22Rv1 (cell line): ENCODE measurements around the gene ENPP6.
"Not testable (repeated sequence)": the region's sequence is repeated elsewhere in the genome, so short reads cannot be mapped to it uniquely, and the experiment has no call there.

Experiments used
- H3K27ac ChIP-seq: fragments of 450-650 bp; 2 replicates; pipeline ENCODE4 v1.5.1; 2017
- ZFX ChIP-seq: fragments of 450-650 bp; IDR thresholded peaks from 2 replicates; pipeline ENCODE4 v1.6.1; 2017; ENCODE audit warnings: antibody characterized with exemption, borderline replicate concordance
- TF ChIP-seq, protein P1 (sequence below): fragments of 450-650 bp; IDR thresholded peaks from 2 replicates; pipeline ENCODE4 v1.5.1; 2017; ENCODE audit warnings: mild to moderate bottlenecking

The ENPP6 gene

DNA sequence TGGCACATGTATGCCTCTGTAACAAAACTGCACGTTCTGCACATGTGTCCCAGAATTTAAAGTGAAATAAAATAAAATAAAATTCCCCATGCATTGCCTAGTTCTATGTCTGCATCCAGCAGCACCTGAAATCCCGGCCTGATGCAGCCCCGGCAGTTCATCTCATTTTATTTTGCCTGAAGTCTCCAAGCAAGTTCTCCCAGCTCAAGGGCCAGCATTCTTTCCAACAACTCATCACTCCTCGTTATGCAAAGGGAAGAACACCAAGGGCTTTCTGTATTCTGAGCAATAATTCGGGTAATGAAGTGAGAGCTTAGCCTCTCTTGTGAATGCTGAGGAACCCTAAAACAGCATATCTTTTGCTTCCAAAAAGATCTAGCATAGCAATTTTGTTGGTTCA is 2.7 kb downstream of the ENPP6 start:
- no peak overlapping the region for H3K27ac ChIP-seq
- no peak for TF ChIP-seq ZFX
- TF ChIP-seq, protein P1, sequence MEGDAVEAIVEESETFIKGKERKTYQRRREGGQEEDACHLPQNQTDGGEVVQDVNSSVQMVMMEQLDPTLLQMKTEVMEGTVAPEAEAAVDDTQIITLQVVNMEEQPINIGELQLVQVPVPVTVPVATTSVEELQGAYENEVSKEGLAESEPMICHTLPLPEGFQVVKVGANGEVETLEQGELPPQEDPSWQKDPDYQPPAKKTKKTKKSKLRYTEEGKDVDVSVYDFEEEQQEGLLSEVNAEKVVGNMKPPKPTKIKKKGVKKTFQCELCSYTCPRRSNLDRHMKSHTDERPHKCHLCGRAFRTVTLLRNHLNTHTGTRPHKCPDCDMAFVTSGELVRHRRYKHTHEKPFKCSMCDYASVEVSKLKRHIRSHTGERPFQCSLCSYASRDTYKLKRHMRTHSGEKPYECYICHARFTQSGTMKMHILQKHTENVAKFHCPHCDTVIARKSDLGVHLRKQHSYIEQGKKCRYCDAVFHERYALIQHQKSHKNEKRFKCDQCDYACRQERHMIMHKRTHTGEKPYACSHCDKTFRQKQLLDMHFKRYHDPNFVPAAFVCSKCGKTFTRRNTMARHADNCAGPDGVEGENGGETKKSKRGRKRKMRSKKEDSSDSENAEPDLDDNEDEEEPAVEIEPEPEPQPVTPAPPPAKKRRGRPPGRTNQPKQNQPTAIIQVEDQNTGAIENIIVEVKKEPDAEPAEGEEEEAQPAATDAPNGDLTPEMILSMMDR: no peak

DNA sequence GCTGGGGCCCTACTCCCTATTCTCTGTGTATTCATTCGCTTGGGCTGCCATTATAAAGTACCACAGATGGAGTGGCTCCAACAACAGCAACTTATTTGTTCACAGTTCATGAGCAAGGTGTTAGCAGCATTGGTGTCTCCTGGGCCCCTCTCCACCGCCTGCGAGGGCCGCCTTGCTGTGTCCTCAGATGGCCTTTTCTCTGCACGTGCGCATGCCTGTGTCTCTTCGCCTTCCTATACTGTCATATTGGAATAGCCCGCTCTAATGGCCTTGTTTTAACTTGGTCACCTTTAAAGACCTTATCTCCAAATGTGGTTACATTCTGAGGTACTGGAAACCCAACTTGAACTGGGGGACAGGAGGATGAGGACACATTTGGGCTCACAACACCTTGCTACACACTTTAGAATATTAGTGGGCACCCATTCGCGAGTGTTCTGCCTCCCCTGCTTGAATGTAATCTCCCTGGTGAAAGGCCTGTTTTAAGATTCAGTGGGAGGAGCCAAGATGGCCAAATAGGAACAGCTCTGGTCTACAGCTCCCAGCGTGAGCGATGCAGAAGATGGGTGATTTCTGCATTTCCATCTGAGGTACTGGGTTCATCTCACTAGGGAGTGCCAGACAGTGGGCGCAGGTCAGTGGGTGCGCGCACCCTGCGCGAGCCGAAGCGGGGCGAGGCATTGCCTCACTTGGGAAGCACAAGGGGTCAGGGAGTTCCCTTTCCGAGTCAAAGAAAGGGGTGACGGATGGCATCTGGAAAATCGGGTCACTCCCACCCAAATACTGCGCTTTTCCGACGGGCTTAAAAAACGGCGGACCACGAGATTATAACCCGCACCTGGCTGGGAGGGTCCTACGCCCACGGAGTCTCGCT is 9.7 kb downstream of the ENPP6 start:
- not testable (repeated sequence) for H3K27ac ChIP-seq

DNA sequence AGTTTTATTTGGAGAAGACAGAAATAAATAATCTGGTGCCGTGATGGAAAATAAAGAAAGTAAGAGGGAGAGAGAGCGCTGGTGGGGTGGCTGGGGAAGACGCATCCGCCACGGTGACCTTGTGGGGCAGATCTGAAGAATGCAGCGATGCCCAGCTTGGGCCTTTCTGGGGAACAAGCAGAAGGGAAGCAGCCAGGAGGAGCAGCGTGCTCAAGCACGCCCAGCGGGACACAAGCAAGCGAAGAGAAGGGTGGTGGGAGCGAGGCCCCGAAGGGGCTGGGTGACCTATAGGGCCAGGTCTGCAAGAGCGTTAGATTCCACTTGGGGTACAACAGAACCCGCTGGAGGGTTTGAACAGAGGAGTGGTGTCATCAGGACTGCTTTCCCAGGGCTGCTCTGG is 12.4 kb downstream of the ENPP6 start:
- TF ChIP-seq, protein P1: no peak
- TF ChIP-seq ZFX: no peak
- no peak overlapping the region for H3K27ac ChIP-seq

- no peak overlapping the region for H3K27ac ChIP-seq
- TF ChIP-seq ZFX: no peak
- TF ChIP-seq, protein P1: no peak
Measured at GRCh38 chr4:184203300-184203699, 14.4 kb downstream of the ENPP6 start.

DNA sequence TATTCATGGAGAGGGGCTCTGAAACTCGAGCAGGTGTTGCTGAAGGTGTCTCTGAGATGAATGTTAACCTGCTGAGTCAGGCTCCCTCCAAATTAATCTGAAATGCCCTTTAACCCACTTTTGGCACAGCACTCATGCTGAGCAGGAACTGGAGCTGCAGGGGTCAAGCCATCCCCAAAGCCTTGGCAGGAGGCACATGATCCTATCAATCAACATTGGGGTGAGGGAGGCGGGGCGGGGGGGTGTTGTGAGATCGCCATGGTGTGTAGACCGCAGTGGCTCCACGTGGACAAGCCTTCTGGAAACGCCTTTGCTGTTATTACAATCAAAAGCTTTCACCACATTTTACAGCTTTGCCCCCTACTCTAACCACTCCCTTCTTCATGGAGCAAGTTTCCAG is 16.5 kb downstream of the ENPP6 start:
- TF ChIP-seq, protein P1: no peak
- no peak for TF ChIP-seq ZFX
- H3K27ac ChIP-seq: no peak overlapping the region

- H3K27ac ChIP-seq: no peak overlapping the region
- TF ChIP-seq ZFX: no peak
- TF ChIP-seq, protein P1: no peak
Measured at GRCh38 chr4:184200296-184200695, 17.4 kb downstream of the ENPP6 start.

DNA sequence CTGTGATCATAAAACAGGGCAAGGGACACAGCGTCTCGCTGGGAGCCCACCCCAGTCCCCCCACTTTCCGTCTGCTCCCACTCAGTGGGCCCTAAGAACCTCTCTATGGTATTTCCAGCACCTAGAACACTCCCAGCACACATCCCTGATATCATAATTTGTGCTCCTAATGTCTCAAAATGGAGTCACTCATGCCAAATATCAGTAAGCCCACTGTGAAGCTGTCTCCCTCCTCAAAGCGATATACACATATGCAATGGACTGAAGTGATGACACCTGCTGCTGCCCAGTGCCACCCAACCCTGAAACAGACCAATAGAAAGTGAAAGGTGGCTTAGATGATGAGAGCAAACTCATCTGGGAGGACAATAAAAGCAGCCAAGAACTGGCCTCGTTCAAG is 17.9 kb downstream of the ENPP6 start:
- H3K27ac ChIP-seq: no peak overlapping the region
- TF ChIP-seq, protein P1: no peak
- no peak for TF ChIP-seq ZFX
